Measurements from ENCODE around the gene TMEM88. TPM values are rescaled to one million over a fixed set of nuclear protein-coding genes. Genes with fewer than 3 reads are reported as not detected.

TMEM88 gene
- total and polyA plus RNA-seq, 2 of the 13 experiments (the other 11 are each of a cell fraction or from before 2014, with no cell fraction given): 0.31 to 0.66 TPM

DNA sequence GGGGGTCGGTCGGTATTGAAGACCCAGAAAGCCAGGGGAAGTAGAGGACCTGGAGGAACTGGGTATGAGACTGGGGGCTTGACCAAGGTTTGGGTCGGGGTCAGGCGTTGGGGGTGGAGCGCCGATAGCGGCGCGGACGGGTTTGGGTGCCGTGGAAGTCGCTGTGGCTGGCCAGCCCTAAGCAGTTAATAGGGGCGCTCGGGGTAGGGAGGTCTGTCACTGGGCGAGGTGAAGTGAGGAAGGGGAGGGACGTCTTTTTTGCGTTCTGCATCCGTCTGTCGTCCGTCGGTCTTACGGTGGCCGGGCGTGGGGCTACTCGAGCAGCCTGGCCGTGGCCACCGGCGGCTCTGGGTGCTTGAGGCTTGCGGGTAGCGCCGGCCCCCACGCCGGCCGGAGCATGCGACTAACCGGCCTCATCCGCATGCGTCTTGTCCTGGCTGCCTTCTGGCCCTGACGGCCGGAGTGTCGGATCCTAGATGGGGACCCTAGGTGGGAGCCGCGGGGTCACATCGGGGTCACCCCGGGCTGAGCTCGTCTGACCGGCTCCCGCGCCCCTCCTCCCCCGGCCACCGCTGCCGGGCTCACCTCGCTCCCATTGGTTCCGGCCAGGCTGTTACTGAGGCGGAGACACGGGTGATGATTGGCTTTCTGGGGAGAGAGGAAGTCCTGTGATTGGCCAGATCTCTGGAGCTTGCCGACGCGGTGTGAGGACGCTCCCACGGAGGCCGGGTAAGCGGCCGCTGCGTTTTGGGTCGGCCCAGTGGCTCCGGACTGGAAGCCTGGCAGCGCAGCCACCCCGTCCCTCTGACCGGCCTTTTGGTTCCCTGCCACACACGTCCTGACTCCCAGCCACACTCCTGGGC, 10.3 kb upstream of the TMEM88 start (continued):
- TF ChIP-seq AHR (CRISPR knock-in tag; IDR thresholded peaks at IDR 0.05) (0 out of 2 replicates have a peak, but pooled peaks have one; percentile 32), JARID2 (CRISPR knock-in tag; IDR thresholded peaks at IDR 0.05; ENCODE audit: insufficient replicate concordance) (peak; percentile 11), NFYC (CRISPR knock-in tag; IDR thresholded peaks at IDR 0.05) (peak; percentile 90), BHLHE40 (IDR thresholded peaks at IDR 0.05; ENCODE audit: low read length) (peak; percentile 29; the same call in 1 of the 2 replicates), MAZ (IDR thresholded peaks at IDR 0.05; ENCODE audit: borderline replicate concordance, low read depth, low read length) (no peak; the same call in 1 of the 2 replicates), MAZ (CRISPR knock-in tag; IDR thresholded peaks at IDR 0.05; ENCODE audit: low read depth) (0 out of 2 replicates have a peak, but pooled peaks have one; percentile 50), ZZZ3 (CRISPR knock-in tag; IDR thresholded peaks at IDR 0.05; ENCODE audit: borderline replicate concordance) (peak; percentile 41; the same call in 1 of the 2 replicates)
- TF ChIP-seq, protein P1, sequence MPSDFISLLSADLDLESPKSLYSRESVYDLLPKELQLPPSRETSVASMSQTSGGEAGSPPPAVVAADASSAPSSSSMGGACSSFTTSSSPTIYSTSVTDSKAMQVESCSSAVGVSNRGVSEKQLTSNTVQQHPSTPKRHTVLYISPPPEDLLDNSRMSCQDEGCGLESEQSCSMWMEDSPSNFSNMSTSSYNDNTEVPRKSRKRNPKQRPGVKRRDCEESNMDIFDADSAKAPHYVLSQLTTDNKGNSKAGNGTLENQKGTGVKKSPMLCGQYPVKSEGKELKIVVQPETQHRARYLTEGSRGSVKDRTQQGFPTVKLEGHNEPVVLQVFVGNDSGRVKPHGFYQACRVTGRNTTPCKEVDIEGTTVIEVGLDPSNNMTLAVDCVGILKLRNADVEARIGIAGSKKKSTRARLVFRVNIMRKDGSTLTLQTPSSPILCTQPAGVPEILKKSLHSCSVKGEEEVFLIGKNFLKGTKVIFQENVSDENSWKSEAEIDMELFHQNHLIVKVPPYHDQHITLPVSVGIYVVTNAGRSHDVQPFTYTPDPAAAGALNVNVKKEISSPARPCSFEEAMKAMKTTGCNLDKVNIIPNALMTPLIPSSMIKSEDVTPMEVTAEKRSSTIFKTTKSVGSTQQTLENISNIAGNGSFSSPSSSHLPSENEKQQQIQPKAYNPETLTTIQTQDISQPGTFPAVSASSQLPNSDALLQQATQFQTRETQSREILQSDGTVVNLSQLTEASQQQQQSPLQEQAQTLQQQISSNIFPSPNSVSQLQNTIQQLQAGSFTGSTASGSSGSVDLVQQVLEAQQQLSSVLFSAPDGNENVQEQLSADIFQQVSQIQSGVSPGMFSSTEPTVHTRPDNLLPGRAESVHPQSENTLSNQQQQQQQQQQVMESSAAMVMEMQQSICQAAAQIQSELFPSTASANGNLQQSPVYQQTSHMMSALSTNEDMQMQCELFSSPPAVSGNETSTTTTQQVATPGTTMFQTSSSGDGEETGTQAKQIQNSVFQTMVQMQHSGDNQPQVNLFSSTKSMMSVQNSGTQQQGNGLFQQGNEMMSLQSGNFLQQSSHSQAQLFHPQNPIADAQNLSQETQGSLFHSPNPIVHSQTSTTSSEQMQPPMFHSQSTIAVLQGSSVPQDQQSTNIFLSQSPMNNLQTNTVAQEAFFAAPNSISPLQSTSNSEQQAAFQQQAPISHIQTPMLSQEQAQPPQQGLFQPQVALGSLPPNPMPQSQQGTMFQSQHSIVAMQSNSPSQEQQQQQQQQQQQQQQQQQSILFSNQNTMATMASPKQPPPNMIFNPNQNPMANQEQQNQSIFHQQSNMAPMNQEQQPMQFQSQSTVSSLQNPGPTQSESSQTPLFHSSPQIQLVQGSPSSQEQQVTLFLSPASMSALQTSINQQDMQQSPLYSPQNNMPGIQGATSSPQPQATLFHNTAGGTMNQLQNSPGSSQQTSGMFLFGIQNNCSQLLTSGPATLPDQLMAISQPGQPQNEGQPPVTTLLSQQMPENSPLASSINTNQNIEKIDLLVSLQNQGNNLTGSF (CRISPR knock-in tag; IDR thresholded peaks at IDR 0.05): no peak
- TF ChIP-seq, protein P2, sequence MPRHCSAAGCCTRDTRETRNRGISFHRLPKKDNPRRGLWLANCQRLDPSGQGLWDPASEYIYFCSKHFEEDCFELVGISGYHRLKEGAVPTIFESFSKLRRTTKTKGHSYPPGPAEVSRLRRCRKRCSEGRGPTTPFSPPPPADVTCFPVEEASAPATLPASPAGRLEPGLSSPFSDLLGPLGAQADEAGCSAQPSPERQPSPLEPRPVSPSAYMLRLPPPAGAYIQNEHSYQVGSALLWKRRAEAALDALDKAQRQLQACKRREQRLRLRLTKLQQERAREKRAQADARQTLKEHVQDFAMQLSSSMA (CRISPR knock-in tag; IDR thresholded peaks at IDR 0.05): 0 out of 2 replicates have a peak, but pooled peaks have one; percentile 21
- TF ChIP-seq, protein P3, sequence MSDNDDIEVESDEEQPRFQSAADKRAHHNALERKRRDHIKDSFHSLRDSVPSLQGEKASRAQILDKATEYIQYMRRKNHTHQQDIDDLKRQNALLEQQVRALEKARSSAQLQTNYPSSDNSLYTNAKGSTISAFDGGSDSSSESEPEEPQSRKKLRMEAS (IDR thresholded peaks at IDR 0.05): peak; percentile 34
- TF ChIP-seq, protein P4, sequence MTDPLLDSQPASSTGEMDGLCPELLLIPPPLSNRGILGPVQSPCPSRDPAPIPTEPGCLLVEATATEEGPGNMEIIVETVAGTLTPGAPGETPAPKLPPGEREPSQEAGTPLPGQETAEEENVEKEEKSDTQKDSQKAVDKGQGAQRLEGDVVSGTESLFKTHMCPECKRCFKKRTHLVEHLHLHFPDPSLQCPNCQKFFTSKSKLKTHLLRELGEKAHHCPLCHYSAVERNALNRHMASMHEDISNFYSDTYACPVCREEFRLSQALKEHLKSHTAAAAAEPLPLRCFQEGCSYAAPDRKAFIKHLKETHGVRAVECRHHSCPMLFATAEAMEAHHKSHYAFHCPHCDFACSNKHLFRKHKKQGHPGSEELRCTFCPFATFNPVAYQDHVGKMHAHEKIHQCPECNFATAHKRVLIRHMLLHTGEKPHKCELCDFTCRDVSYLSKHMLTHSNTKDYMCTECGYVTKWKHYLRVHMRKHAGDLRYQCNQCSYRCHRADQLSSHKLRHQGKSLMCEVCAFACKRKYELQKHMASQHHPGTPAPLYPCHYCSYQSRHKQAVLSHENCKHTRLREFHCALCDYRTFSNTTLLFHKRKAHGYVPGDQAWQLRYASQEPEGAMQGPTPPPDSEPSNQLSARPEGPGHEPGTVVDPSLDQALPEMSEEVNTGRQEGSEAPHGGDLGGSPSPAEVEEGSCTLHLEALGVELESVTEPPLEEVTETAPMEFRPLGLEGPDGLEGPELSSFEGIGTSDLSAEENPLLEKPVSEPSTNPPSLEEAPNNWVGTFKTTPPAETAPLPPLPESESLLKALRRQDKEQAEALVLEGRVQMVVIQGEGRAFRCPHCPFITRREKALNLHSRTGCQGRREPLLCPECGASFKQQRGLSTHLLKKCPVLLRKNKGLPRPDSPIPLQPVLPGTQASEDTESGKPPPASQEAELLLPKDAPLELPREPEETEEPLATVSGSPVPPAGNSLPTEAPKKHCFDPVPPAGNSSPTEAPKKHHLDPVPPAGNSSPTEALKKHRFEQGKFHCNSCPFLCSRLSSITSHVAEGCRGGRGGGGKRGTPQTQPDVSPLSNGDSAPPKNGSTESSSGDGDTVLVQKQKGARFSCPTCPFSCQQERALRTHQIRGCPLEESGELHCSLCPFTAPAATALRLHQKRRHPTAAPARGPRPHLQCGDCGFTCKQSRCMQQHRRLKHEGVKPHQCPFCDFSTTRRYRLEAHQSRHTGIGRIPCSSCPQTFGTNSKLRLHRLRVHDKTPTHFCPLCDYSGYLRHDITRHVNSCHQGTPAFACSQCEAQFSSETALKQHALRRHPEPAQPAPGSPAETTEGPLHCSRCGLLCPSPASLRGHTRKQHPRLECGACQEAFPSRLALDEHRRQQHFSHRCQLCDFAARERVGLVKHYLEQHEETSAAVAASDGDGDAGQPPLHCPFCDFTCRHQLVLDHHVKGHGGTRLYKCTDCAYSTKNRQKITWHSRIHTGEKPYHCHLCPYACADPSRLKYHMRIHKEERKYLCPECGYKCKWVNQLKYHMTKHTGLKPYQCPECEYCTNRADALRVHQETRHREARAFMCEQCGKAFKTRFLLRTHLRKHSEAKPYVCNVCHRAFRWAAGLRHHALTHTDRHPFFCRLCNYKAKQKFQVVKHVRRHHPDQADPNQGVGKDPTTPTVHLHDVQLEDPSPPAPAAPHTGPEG (CRISPR knock-in tag; IDR thresholded peaks at IDR 0.05): no peak
- TF ChIP-seq, protein P5, sequence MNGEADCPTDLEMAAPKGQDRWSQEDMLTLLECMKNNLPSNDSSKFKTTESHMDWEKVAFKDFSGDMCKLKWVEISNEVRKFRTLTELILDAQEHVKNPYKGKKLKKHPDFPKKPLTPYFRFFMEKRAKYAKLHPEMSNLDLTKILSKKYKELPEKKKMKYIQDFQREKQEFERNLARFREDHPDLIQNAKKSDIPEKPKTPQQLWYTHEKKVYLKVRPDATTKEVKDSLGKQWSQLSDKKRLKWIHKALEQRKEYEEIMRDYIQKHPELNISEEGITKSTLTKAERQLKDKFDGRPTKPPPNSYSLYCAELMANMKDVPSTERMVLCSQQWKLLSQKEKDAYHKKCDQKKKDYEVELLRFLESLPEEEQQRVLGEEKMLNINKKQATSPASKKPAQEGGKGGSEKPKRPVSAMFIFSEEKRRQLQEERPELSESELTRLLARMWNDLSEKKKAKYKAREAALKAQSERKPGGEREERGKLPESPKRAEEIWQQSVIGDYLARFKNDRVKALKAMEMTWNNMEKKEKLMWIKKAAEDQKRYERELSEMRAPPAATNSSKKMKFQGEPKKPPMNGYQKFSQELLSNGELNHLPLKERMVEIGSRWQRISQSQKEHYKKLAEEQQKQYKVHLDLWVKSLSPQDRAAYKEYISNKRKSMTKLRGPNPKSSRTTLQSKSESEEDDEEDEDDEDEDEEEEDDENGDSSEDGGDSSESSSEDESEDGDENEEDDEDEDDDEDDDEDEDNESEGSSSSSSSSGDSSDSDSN (CRISPR knock-in tag; IDR thresholded peaks at IDR 0.05): peak; percentile 34; the same call in 1 of the 2 replicates

All from HepG2 (cell line).